Measurements from ENCODE around the gene CLIC4.

The CLIC4 gene

DNA sequence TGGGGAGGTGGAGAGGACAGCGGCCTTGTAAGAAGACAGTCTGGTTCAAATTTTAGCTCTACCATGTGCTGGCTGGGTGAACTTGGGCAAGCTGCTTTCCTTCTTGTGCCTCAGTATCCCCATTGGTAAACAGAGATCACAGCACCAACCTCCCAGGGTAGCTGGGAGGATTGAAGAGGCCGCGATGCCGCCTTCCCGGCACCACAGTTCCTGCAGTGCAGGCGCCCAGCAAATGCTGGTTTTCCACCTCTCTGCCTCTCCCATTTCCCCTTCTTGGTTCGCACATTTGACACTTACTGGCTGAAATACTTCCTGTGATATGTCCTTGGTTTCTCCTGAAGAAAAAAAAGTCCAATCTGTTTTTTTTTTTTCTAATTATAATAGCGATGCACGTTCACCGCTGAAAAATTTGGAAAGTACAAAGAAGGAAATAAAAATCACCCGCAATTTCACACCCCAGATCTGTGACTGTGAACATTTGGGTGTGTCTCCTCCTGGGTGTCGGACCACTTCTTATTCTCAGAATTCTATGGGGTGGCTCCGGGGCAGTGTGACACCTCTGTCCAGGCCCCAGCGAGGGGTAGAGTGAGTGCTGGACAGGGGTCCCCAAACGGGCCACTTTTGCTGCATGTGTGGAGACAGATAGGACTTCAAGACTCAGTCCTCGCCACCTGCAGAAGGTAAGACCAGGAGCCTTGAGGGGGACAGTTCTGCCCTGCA is 111.7 kb downstream of the CLIC4 start:
- DNase-seq: no peak

DNA sequence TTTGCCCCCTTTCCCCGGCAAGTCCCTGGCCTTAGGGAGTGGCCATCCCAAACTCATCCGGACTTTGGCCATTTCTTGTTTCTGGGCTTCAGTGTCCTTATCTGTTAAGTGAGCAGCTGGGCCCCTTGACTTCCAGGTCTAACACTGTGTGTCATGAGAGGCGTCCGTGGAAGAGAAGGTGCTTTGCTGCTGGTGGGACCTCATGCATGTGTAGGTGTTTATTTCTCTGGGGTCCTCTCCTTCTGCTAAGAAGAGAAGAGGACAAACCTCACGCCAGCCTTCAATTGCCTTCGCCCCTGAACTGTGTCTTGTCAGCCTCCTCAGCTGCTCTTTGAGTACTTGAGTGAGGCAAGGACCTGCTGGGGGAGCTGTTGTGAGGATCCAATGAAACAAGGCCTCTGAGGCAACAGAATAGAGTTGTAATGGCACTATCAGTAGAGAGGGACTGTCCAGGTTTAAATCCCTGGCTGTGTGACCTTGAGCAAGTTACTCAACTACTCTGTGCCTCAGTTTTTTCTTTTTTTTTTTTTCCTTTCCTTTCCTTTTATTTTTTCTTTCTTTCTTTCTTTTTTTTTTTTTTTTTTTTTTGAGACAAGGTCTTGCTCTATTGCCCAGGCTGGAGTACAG is 112.4 kb downstream of the CLIC4 start:
- no peak for DNase-seq

DNA sequence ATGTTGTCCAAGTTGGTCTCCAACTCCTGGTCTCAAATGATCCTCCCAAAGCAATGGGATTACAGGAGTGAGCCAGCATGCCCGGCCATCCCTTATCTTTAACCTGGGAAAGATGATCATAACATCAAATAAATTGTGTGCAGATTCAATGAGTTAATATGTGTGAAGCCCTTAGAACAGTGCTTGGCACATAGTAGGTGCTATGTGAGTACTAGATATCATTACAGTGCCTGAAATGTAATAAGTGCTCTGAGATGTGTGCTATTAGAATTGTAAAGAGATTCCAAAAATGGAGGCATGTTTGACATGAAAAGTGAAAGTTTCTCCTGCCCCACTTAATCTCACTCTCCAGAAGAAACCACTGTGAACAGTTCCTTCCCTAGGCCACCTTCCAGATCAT is 113.0 kb downstream of the CLIC4 start:
- no peak for DNase-seq

DNA sequence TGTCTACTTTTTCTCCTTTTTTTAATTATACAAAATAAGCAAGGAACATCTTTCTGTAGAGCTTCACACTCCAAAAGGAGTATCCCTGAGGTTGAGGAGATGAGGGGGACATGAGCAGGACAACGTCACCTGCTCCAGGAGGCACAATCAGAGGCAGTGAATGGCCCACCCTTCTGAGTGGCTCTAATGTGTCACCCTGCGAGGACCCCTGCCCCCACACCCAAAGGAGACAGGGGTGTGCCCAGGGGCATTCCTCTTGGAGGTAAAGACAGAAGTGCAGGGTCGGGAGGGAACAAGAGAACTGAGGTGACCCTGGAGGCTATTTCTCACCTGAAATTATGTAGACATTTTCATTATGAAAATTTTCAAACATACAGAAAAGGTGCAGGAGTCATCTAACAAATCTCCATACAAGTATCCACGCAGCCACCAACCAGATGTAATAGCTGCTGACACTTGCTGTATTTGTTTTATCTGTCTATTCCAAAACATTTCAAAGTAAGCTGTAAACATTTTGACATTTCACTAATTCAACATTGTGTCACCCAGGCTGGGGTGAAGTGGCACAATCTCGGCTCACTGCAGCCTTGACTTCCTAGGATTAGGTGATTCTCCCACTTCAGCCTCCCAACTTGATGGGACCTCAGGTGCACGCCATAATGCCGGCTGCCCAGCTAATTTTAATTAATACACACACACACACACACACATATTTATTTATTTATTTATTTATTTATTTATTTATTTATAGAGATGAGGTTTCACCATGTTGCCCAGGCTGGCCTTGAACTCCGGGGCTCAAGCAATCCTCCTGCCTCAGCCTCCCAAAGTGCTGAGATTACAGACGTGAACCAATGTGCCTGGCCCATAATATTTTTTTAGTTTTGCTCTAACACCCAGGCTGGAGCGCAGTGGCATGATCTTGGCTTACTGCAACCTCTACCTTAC is 114.1 kb downstream of the CLIC4 start:
- DNase-seq: no peak

- DNase-seq: no peak
Observed at GRCh38 chr1:24860841-24861240, 115.6 kb downstream of the CLIC4 start.

GRCh38 chr1:24861821-24862727 is 116.8 kb downstream of the CLIC4 start:
- DNase-seq: no peak

DNA sequence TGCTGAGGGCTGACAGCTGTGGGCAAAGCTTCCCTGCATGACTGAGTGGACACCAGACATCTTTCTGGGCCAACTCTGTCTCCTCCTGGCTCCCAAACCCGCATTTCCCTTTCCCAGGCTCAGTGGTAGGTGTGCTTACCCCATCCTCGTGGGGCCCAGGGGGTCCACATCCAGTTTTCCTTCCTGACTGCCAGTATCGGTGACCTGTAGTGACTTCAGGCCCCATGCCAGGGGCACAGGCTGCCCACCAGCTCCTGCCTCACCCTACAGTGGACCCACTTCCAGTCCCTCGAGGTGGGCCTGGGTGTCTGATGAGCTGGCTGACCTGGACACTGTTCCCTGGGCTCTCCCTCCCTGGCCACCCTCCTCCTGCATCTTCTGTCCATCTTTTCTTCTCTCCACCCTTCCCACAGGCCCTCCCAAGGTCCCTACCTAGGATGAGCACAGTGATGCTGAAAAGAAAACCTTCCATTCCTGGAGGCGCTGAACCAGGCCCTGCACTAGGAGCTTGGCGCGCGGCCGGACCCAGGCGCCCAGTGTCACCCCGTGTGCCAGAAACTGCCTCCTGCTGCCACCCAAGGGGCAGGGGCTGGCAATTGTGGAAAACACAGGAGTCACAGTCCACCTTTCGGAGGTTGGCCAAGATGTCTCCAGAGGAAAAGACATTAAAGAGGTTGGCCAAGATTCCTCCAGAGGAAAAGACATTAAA is 117.7 kb downstream of the CLIC4 start:
- DNase-seq: no peak

- DNase-seq: no peak
Observed at GRCh38 chr1:24864370-24864777, 119.1 kb downstream of the CLIC4 start.

DNA sequence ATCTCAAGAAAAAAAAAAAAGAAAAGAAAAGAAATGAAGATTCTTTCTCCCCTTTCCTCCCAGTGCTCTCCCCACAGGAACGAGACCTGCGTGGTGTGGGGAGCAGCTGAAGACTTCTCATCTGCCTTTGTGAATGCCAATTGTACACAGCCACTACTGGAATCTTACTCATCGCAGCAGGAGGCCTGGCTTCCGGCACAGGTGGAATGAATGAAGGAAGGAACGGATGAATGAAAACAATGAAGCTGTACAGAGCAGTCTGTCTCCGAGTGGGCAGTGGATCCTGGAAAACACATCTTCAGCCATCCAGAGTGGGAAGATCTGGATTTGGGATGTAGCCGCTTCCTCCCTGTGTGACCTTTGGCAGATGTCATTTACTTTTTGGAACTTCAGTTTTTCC is 119.9 kb downstream of the CLIC4 start:
- DNase-seq: no peak

DNA sequence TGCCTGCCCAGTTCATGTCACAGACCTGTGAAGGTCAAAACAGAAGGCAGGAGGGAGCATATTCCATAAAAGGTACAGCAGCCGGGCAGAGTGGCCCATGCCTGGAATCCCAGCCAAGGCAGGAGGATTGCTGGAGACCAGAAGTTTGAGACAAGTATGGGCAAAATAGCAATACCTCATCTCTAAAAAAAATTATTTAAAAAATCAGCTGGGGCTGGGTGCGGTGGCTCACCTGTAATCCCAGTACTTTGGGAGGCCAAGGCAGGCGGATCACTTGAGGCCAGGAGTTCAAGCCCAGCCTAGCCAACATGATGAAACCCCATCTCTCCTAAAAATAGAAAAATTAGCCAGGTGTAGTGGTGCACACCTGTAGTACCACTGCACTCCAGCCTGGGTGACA is 120.3 kb downstream of the CLIC4 start:
- no peak for DNase-seq

GRCh38 chr1:24866211-24867083 is 121.2 kb downstream of the CLIC4 start:
- no peak for DNase-seq

GRCh38 chr1:24867084-24867870 is 122.0 kb downstream of the CLIC4 start:
- no peak for DNase-seq

DNA sequence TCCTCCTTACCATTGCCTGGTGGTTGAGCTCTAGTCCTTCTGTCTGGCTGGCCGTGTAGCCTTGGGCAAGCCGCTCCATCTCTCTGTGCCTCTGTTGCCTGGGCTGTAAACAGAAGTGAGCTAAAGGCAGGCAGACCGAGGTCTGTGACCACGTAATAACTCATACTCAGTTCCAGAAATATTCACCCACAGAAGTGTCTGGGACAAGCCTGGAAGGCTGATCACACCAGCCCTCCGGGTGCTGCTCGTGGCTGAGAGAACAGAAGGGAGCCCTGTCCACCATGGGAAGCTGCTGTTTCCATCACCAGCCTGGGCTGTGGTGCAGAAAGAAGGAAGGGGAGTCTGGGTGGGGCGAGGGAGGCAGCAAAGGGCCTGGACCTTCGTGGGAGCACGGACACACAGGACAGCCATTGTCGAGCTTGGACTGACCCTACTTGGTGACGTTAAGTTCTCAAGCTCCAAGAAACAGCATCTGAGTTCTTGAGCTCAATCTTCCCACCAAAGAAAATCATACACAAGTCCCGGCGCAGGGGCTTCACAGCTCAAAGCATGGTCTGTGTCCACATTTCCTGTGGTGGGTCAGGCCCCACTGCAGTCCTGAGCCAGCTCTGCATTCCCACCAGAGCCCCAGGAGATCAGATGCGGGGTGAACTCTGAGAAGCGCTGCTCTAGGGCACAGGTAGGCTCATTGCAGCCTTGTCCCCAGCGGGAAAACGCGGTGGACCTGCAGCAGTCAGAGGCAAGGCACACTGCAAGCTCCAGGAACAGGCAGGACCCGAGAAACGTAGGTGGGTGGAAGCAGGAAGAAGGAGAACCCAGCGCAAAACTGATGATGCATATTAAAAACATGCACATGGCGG is 123.0 kb downstream of the CLIC4 start:
- no peak for DNase-seq

DNA sequence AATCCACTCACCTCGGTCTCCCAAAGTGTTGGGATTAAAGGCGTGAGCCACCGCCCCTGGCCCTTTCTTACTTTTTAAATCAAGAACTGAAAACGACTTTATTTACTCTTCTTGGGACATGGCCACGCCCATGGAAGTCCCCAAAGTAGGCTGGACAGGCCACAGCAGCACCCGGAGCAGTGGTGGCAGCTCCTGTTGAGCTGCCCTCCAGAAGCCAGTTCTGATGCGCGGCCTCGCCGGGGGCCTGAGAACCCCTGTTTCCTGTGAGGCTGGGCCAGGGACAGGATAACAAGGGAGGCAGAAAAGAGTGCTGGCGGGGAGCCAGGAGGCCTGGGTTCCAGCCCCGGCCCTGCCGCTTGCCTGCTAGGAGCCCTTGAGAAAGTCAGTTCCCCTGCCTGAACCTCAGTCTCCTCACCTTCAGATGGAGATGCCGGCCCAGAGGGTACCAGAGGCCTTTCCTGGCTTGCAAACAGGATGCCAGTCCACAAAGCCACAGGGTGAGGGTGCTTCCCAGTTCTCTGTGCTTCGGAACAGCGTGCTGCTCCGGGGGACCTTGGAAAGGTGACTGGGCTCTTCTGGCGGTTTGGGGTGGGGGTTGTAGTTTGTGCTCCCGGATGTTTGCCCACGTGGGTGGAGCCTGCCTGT is 125.4 kb downstream of the CLIC4 start:
- DNase-seq: no peak

DNA sequence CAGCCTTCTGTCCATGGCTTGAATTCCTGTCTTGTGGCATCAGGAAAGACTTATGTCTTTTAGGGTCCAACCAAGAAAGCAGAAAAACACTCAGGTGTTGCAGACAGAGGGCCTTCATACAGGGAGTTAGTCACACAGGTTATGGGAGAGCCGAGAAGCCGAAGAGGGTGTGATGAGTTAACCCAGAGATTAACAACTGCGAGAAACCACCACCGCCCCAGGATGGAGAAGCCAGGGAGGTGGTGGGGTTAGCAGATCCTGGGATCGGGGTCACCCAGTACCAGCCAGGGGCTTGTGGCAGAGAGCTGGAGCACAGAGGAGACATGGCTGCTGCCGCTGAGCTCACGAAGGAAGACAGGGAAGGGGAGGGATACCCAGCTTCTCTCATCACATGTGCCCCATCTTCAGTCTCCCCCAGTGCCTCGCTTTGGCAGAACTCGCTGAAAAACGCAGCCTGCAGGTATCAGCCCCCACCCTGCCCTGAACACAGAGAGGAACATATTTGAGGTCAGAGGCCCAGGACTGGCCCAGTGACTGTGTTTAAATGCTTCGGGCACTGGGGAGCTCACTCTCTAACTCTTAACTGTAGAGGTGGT is 126.2 kb downstream of the CLIC4 start:
- no peak for DNase-seq

DNA sequence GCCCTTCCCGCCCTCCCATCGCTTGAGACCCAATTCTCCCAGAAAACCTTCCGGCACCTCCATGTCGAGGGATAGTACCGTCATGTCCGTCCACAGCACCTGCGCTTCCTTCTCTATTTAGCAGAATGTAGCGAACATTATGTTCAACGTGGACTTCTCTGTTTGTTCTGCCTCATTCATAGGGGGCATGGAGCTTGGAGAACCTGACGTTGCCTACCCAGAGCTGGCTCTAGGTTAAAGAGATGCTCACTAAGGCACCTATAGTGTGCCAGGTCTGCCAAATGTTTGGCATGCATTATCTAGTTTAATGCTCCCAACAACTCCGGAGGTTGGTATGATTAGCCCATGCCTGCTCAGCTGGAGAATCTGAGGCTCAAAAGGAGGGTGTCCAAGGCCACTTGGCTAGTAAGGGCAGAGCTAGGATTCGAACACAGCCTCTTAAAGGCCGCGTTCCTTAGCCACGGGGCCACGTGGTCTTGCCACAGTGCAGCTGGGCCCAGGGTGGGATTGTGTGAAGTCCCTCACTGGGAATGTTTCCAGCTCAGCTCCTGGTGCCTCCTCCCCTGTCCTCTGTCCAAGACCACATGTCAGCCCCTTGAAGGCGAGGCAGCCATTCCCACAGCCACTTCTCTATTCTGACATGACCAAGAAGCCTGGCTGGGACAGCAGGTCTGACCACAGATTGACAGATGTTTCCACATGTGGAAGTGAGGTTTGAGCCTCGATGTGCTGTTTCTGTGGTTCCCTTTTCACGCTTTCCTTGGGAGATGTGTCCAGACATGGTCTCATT is 127.0 kb downstream of the CLIC4 start:
- peak in 24 of 56 donors; percentile 4 to 66 (median 18) for DNase-seq
